A673 (cell line): ENCODE data around the gene MMS22L.

Source experiments
- EZH2 ChIP-seq: fragments of 200-600 bp; sonication (generic); IDR thresholded peaks from 2 replicates; pipeline ENCODE4 v1.6.1; 2017; ENCODE audit warnings: borderline replicate concordance, low read depth, mild to moderate bottlenecking, mixed read lengths, antibody characterized with exemption, low read length; ENCODE audit not compliant: poor library complexity, severe bottlenecking
- TF ChIP-seq, protein P1 (sequence below): fragments of 300-800, 200-600 bp; sonication (generic); conservative IDR thresholded peaks from 2 replicates; pipeline ENCODE4 v1.5.1; 2017; ENCODE audit warnings: low read depth, mild to moderate bottlenecking, antibody characterized with exemption, low read length, moderate library complexity, mixed read lengths

DNA sequence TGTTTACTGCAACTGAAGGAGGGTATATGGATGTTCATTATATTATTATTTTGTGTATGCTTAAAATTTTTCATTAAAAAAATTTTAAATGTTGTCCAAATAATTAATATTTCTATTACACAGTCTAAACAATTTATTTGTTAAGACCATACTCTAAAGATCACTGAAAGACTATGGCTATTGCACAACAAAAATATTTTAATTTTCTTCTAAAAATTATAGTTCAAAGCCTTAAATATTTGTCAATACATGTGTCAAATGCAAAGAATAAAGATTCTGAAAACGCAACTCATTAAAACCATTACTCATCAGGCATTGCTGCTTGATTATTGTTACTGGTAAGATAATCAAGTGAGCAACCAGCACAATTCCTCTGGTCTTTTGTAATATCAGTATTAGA lies 2.2 kb downstream of the MMS22L start:
- TF ChIP-seq EZH2 = no peak
- TF ChIP-seq, protein P1, sequence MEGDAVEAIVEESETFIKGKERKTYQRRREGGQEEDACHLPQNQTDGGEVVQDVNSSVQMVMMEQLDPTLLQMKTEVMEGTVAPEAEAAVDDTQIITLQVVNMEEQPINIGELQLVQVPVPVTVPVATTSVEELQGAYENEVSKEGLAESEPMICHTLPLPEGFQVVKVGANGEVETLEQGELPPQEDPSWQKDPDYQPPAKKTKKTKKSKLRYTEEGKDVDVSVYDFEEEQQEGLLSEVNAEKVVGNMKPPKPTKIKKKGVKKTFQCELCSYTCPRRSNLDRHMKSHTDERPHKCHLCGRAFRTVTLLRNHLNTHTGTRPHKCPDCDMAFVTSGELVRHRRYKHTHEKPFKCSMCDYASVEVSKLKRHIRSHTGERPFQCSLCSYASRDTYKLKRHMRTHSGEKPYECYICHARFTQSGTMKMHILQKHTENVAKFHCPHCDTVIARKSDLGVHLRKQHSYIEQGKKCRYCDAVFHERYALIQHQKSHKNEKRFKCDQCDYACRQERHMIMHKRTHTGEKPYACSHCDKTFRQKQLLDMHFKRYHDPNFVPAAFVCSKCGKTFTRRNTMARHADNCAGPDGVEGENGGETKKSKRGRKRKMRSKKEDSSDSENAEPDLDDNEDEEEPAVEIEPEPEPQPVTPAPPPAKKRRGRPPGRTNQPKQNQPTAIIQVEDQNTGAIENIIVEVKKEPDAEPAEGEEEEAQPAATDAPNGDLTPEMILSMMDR = no peak
